Neural cell (in vitro differentiated cells): Measurements from ENCODE around the gene LGR5. TPM values are rescaled to one million over a fixed set of nuclear protein-coding genes. Genes with fewer than 3 reads are reported as not detected.

Experiments used
- H2AFZ ChIP-seq: fragments of 200-600, 300-800 bp; sonication (generic), shearing (Covaris generic); 2 replicates; pipeline ENCODE4 v1.6.0; 2014; ENCODE audit warnings: low read depth, mild to moderate bottlenecking, antibody characterized with exemption, low read length, moderate library complexity
- H3F3A ChIP-seq: fragments of 200-600 bp; shearing (Covaris generic); 2 replicates; pipeline ENCODE4 v1.6.1; 2016; ENCODE audit warnings: mild to moderate bottlenecking, moderate library complexity, mixed read lengths, antibody characterized with exemption, low read length; ENCODE audit not compliant: insufficient read depth, poor library complexity, severe bottlenecking
- H3K27ac ChIP-seq: fragments of 200-600, 300-800 bp; sonication (generic), shearing (Covaris generic); 2 replicates; pipeline ENCODE4 v1.5.1; 2014; ENCODE audit warnings: mild to moderate bottlenecking, low read length, moderate library complexity
- H3K27me3 ChIP-seq: fragments of 300-800, 200-600 bp; sonication (generic), shearing (Covaris generic); 2 replicates; pipeline ENCODE4 v1.6.0; 2014; ENCODE audit warnings: mild to moderate bottlenecking, low read depth, low read length, moderate library complexity; ENCODE audit not compliant: insufficient read depth
- H3K36me3 ChIP-seq: fragments of 300-800, 200-600 bp; sonication (generic), shearing (Covaris generic); 2 replicates; pipeline ENCODE4 v1.5.1; 2014; ENCODE audit warnings: mild to moderate bottlenecking, antibody characterized with exemption, low read length, moderate library complexity; ENCODE audit not compliant: insufficient read depth
- H3K4me2 ChIP-seq: fragments of 300-800, 200-600 bp; sonication (generic), shearing (Covaris generic); 2 replicates; pipeline ENCODE4 v1.6.0; 2014; ENCODE audit warnings: mild to moderate bottlenecking, low read length
- H3K4me3 ChIP-seq: fragments of 300-800, 200-600 bp; sonication (generic), shearing (Covaris generic); 2 replicates; pipeline ENCODE4 v1.5.1; 2014; ENCODE audit warnings: mild to moderate bottlenecking, low read length, moderate library complexity
- H3K79me2 ChIP-seq: fragments of 200-600 bp; shearing (Covaris generic); replicated peaks from 2 replicates; pipeline ENCODE4 v1.6.0; 2014; ENCODE audit warnings: mild to moderate bottlenecking, low read length, moderate library complexity; ENCODE audit not compliant: insufficient read depth
- H3K9ac ChIP-seq: fragments of 300-800, 200-600 bp; sonication (generic), shearing (Covaris generic); 2 replicates; pipeline ENCODE4 v1.6.1; 2016; ENCODE audit warnings: mild to moderate bottlenecking, low read length, mixed read lengths
- H3K9me2 ChIP-seq: fragments of 200-600 bp; shearing (Covaris generic); 2 replicates; pipeline ENCODE4 v1.6.1; 2016; ENCODE audit warnings: mild to moderate bottlenecking, low read length, mixed read lengths; ENCODE audit not compliant: insufficient read depth
- H3K9me3 ChIP-seq: fragments of 200-600, 300-800 bp; sonication (generic), shearing (Covaris generic); 2 replicates; pipeline ENCODE4 v1.6.1; 2016; ENCODE audit warnings: mild to moderate bottlenecking, mixed run types, low read length, moderate library complexity, mixed read lengths
- H4K20me1 ChIP-seq: fragments of 200-600 bp; shearing (Covaris generic); 2 replicates; pipeline ENCODE4 v1.6.1; 2016; ENCODE audit warnings: mild to moderate bottlenecking, mixed run types; ENCODE audit not compliant: insufficient read depth
- CTCF ChIP-seq: fragments of 450-650 bp; IDR thresholded peaks from 2 replicates; pipeline ENCODE4 v1.5.1; 2014; ENCODE audit warnings: antibody characterized with exemption, mild to moderate bottlenecking, moderate library complexity; ENCODE audit not compliant: poor library complexity, severe bottlenecking
- EP300 ChIP-seq: fragments of 450-650 bp; conservative IDR thresholded peaks from 2 replicates; pipeline ENCODE4 v1.6.1; 2014; ENCODE audit warnings: antibody characterized with exemption, mild to moderate bottlenecking, moderate library complexity; ENCODE audit not compliant: poor library complexity, severe bottlenecking
- EZH2 ChIP-seq: fragments of 200-600, 300-800 bp; shearing (Covaris generic), sonication (generic); IDR thresholded peaks from 2 replicates; pipeline ENCODE4 v1.6.1; 2014; ENCODE audit warnings: antibody characterized with exemption, low read length, borderline replicate concordance, mild to moderate bottlenecking; ENCODE audit not compliant: insufficient read depth, poor library complexity, severe bottlenecking
- MXI1 ChIP-seq: fragments of 450-650 bp; conservative IDR thresholded peaks from 2 replicates; pipeline ENCODE4 v1.6.1; 2014; ENCODE audit warnings: antibody characterized with exemption, mild to moderate bottlenecking; ENCODE audit not compliant: poor library complexity, severe bottlenecking
- POLR2AphosphoS5 ChIP-seq: IDR thresholded peaks from 2 replicates; pipeline ENCODE4 v1.6.1; 2012
- RAD21 ChIP-seq: fragments of 450-650 bp; conservative IDR thresholded peaks from 2 replicates; pipeline ENCODE4 v1.6.1; 2014; ENCODE audit warnings: antibody characterized with exemption, mild to moderate bottlenecking, moderate library complexity
- REST ChIP-seq: IDR thresholded peaks from 2 replicates; pipeline ENCODE4 v1.6.1; 2012; ENCODE audit warnings: borderline replicate concordance
- SMC3 ChIP-seq: fragments of 450-650 bp; conservative IDR thresholded peaks from 2 replicates; pipeline ENCODE4 v1.6.1; 2014; ENCODE audit warnings: antibody characterized with exemption, mild to moderate bottlenecking, moderate library complexity; ENCODE audit not compliant: poor library complexity
- TAF1 ChIP-seq: IDR thresholded peaks from 2 replicates; pipeline ENCODE4 v1.6.1; 2012; ENCODE audit warnings: low read depth
- polyA plus RNA-seq: library from polyadenylated mRNA; depleted of rRNA; stranded (reverse); fragments of >200 nt; gene quantifications from 2 replicates; pipeline ENCODE4 v1.2.3, GENCODE V29; 2014

The LGR5 gene
- polyA plus RNA-seq, 1 donor from 2014 or later: 0.16 TPM

GRCh38 chr12:71445071-71445470, 5.5 kb downstream of the LGR5 start:
- Histone ChIP-seq H3K79me2 (no peaks in the 10 kb centered on the region), H4K20me1 (no peaks in the 10 kb centered on the region), H3K9ac (no peak overlapping the region), H3K27ac (no peak overlapping the region), H3K9me2 (no peaks in the 10 kb centered on the region), H3K4me3 (no peak overlapping the region), H2AFZ (no peak overlapping the region), H3K36me3 (no peaks in the 10 kb centered on the region), H3K27me3 (peaks cover 33% of the 10 kb centered on the region), H3K9me3 (no peaks in the 10 kb centered on the region), H3K4me2 (no peak overlapping the region), H3F3A (no peaks in the 10 kb centered on the region)
- TF ChIP-seq TAF1 (no peak), POLR2AphosphoS5 (no peak), SMC3 (no peak), EZH2 (no peak), MXI1 (no peak), EP300 (no peak), REST (no peak), RAD21 (no peak), CTCF (no peak)

GRCh38 chr12:71447691-71448132, 8.1 kb downstream of the LGR5 start:
- Histone ChIP-seq H3K27ac (no peak overlapping the region), H2AFZ (no peak overlapping the region), H3K4me2 (no peak overlapping the region), H3K79me2 (no peaks in the 10 kb centered on the region), H3K27me3 (peaks cover 7% of the 10 kb centered on the region), H3F3A (no peaks in the 10 kb centered on the region), H3K9me2 (no peaks in the 10 kb centered on the region), H3K9ac (no peak overlapping the region), H4K20me1 (no peaks in the 10 kb centered on the region), H3K4me3 (no peak overlapping the region), H3K9me3 (no peaks in the 10 kb centered on the region), H3K36me3 (no peaks in the 10 kb centered on the region)
- no peak for TF ChIP-seq TAF1
- TF ChIP-seq RAD21: no peak
- TF ChIP-seq REST: no peak
- no peak for TF ChIP-seq CTCF
- TF ChIP-seq EP300: no peak
- TF ChIP-seq POLR2AphosphoS5: no peak
